NCI-H146 treated with DMSO at 0.1 percent for 48 hours (cell line): ENCODE data around the gene HDGFL2.
"Not testable (repeated sequence)": the region's sequence is repeated elsewhere in the genome, so short reads cannot be mapped to it uniquely, and the experiment has no call there.

Source experiments
- DNase-seq: peaks from one replicate; lab custom pipeline; 2025; ENCODE audit not compliant: unreplicated experiment; lab: John Stamatoyannopoulos, UW

HDGFL2 gene

GRCh38 chr19:4511300-4512054 is 39.4 kb downstream of the HDGFL2 start:
- no peak for DNase-seq

- DNase-seq = no peak
Observed at GRCh38 chr19:4512070-4512469, 40.0 kb downstream of the HDGFL2 start.

- no peak for DNase-seq
Observed at GRCh38 chr19:4513248-4513647, 41.2 kb downstream of the HDGFL2 start.

- no peak for DNase-seq
Observed at GRCh38 chr19:4515732-4516131, 43.6 kb downstream of the HDGFL2 start.

- DNase-seq = no peak
Observed at GRCh38 chr19:4516199-4516938, 44.3 kb downstream of the HDGFL2 start.

GRCh38 chr19:4516939-4517300 is 44.8 kb downstream of the HDGFL2 start:
- no peak for DNase-seq

GRCh38 chr19:4517451-4518057 is 45.5 kb downstream of the HDGFL2 start:
- no peak for DNase-seq

GRCh38 chr19:4518345-4519171 is 46.5 kb downstream of the HDGFL2 start, which contains the start of gene PLIN4:
Gene PLIN4, minus strand, starts transcription at chr19:4518486. Its CDS starts 214 bp downstream, at chr19:4518272.
- DNase-seq = no peak

GRCh38 chr19:4519172-4519496 is 47.0 kb downstream of the HDGFL2 start:
- DNase-seq = no peak

- no peak for DNase-seq
Observed at GRCh38 chr19:4519521-4520277, 47.6 kb downstream of the HDGFL2 start.

- no peak for DNase-seq
Observed at GRCh38 chr19:4521170-4521887, 49.2 kb downstream of the HDGFL2 start.

- no peak for DNase-seq
Observed at GRCh38 chr19:4521888-4522242, 49.8 kb downstream of the HDGFL2 start.

- no peak for DNase-seq
Observed at GRCh38 chr19:4522291-4523002, 50.4 kb downstream of the HDGFL2 start.

GRCh38 chr19:4523306-4524110 is 51.4 kb downstream of the HDGFL2 start:
- no peak for DNase-seq

- DNase-seq = no peak
Observed at GRCh38 chr19:4524808-4525562, 52.9 kb downstream of the HDGFL2 start.

- no peak for DNase-seq
Observed at GRCh38 chr19:4525563-4526002, 53.5 kb downstream of the HDGFL2 start.

- DNase-seq = not testable (repeated sequence)
Observed at GRCh38 chr19:4527377-4527776, 55.3 kb downstream of the HDGFL2 start.

- DNase-seq = no peak
Observed at GRCh38 chr19:4528843-4529242, 56.7 kb downstream of the HDGFL2 start.
